ENCODE results near the gene TMEM30A. TPM values are rescaled to one million over a fixed set of nuclear protein-coding genes. Genes with fewer than 3 reads are reported as not detected.

Gene TMEM30A
- total and polyA plus RNA-seq, 12 donors: 33.7 to 134 (median 71.0) TPM

GRCh38 chr6:75292555-75292954 is 8.0 kb upstream of the TMEM30A start:
- no peak overlapping the region for H3K27ac ChIP-seq
- H3K9me3 ChIP-seq (replicated peaks in 1 of 3): no peaks in the 10 kb centered on the region
- TF ChIP-seq CTCF (IDR thresholded peaks at IDR 0.05): no peak
- no peak for TF ChIP-seq POLR2A (IDR thresholded peaks at IDR 0.05)
- H3K27me3 ChIP-seq: no peaks in the 10 kb centered on the region
- no peak overlapping the region for H3K4me3 ChIP-seq
- intact Hi-C loops (cut with DNase I): loop anchor here in 1 of 2 donors (10.0 kb wide), 1 partner anchor 232 kb away; no protein-coding TSS in a partner anchor
- no peak for DNase-seq
- no peaks in the 10 kb centered on the region for H3K4me1 ChIP-seq (replicated peaks in 1 of 2)
- 88 to 93% (median 89%) methylated on average over 2 of the region's 2 CpGs for WGBS, 4 donors
- H3K36me3 ChIP-seq (replicated peaks in 1 of 2): no peaks in the 10 kb centered on the region

GRCh38 chr6:75291744-75292143 is 7.2 kb upstream of the TMEM30A start:
- no peak overlapping the region for H3K4me3 ChIP-seq
- no peaks in the 10 kb centered on the region for H3K27me3 ChIP-seq
- intact Hi-C loops (cut with DNase I): loop anchor here in 1 of 2 donors (10.0 kb wide), 1 partner anchor 233 kb away; no protein-coding TSS in a partner anchor
- H3K27ac ChIP-seq: peak overlapping the region in 1 of 5 donors; percentile 1
- TF ChIP-seq CTCF (IDR thresholded peaks at IDR 0.05) (no peak), POLR2A (IDR thresholded peaks at IDR 0.05) (no peak)
- no peaks in the 10 kb centered on the region for H3K9me3 ChIP-seq (replicated peaks in 1 of 3)
- WGBS, 4 donors: 72 to 78% (median 74%) methylated on average over 1 of the region's 1 CpG
- H3K4me1 ChIP-seq (replicated peaks in 1 of 2): no peaks in the 10 kb centered on the region
- no peak for DNase-seq
- no peaks in the 10 kb centered on the region for H3K36me3 ChIP-seq (replicated peaks in 1 of 2)

- no peaks in the 10 kb centered on the region for H3K9me3 ChIP-seq (replicated peaks in 1 of 3)
- no peaks in the 10 kb centered on the region for H3K36me3 ChIP-seq (replicated peaks in 1 of 2)
- H3K4me1 ChIP-seq (replicated peaks in 1 of 2): no peaks in the 10 kb centered on the region
- H3K27ac ChIP-seq: peak overlapping the region in 1 of 5 donors; percentile 1
- H3K4me3 ChIP-seq: no peak overlapping the region
- WGBS, 4 donors: 79 to 89% (median 82%) methylated on average over 2 of the region's 2 CpGs
- intact Hi-C loops (cut with DNase I): loop anchor here in 1 of 2 donors (10.0 kb wide), 1 partner anchor 233 kb away; no protein-coding TSS in a partner anchor
- H3K27me3 ChIP-seq: no peaks in the 10 kb centered on the region
- no peak for TF ChIP-seq POLR2A (IDR thresholded peaks at IDR 0.05)
- no peak for TF ChIP-seq CTCF (IDR thresholded peaks at IDR 0.05)
- DNase-seq: no peak
Observed at GRCh38 chr6:75291331-75291730, 6.7 kb upstream of the TMEM30A start.

- intact Hi-C loops (cut with DNase I): loop anchor here in 1 of 2 donors (10.0 kb wide), 1 partner anchor 234 kb away; no protein-coding TSS in a partner anchor
- peaks cover 0 to 8% of the 10 kb centered on the region in 2 donors for H3K4me1 ChIP-seq (replicated peaks in 1 of 2)
- peak in 1 of 7 donors; percentile 61 for DNase-seq
- 66 to 73% (median 72%) methylated on average over 7 of the region's 7 CpGs for WGBS, 4 donors
- H3K27ac ChIP-seq: peak overlapping the region in 1 of 5 donors; percentile 15
- no peaks in the 10 kb centered on the region for H3K36me3 ChIP-seq (replicated peaks in 1 of 2)
- H3K9me3 ChIP-seq (replicated peaks in 1 of 3): no peaks in the 10 kb centered on the region
- TF ChIP-seq POLR2A (IDR thresholded peaks at IDR 0.05) (no peak), CTCF (IDR thresholded peaks at IDR 0.05) (no peak)
- H3K27me3 ChIP-seq: no peaks in the 10 kb centered on the region
- no peak overlapping the region for H3K4me3 ChIP-seq
Observed at GRCh38 chr6:75290136-75290945, 5.7 kb upstream of the TMEM30A start.
